ENCODE measurements around the gene BMPR1B.

- TF ChIP-seq, protein P1, sequence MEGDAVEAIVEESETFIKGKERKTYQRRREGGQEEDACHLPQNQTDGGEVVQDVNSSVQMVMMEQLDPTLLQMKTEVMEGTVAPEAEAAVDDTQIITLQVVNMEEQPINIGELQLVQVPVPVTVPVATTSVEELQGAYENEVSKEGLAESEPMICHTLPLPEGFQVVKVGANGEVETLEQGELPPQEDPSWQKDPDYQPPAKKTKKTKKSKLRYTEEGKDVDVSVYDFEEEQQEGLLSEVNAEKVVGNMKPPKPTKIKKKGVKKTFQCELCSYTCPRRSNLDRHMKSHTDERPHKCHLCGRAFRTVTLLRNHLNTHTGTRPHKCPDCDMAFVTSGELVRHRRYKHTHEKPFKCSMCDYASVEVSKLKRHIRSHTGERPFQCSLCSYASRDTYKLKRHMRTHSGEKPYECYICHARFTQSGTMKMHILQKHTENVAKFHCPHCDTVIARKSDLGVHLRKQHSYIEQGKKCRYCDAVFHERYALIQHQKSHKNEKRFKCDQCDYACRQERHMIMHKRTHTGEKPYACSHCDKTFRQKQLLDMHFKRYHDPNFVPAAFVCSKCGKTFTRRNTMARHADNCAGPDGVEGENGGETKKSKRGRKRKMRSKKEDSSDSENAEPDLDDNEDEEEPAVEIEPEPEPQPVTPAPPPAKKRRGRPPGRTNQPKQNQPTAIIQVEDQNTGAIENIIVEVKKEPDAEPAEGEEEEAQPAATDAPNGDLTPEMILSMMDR (IDR thresholded peaks at IDR 0.05) = no peak
- TF ChIP-seq POLR2A (IDR thresholded peaks at IDR 0.05) = no peak
- no peak for TF ChIP-seq POLR2AphosphoS5 (IDR thresholded peaks at IDR 0.05)
- TF ChIP-seq EP300 (IDR thresholded peaks at IDR 0.05) = no peak
Observed at GRCh38 chr4:94791701-94792100, 33.9 kb downstream of the BMPR1B start.

Data from gastroesophageal sphincter (tissue), 3 donors.